GM19328 (cell line): ENCODE measurements around the gene HSF2BP.
"Not testable (repeated sequence)": the region's sequence is repeated elsewhere in the genome, so short reads cannot be mapped to it uniquely, and the experiment has no call there.

ENCODE experiments used
- ATAC-seq: cut with Tn5 transposase; IDR thresholded peaks from one replicate; pipeline ENCODE4 v1.9.1; 2021; ENCODE audit warnings: mild to moderate bottlenecking, moderate library complexity; ENCODE audit not compliant: unreplicated experiment

HSF2BP gene

DNA sequence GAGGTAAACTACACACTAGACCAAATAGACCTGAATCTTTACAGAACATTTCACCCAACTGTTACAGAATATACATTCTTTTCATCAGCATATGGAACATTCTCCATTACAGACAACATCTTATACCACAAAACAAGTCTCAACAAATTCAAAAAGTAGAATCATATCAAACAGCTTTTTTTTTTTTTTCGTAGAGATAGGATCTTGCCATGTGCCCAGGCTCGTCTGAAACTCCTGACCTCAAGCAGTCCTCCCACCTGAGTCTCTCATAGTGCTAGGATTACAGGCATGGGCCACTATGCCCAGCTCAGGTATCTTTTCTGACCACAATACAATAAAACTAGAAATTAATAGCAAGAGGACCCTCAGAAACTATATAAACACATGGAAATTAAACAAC, 36.5 kb downstream of the HSF2BP start:
- ATAC-seq = no peak

- ATAC-seq = no peak
Observed at GRCh38 chr21:43619856-43620255, 39.4 kb downstream of the HSF2BP start.

DNA sequence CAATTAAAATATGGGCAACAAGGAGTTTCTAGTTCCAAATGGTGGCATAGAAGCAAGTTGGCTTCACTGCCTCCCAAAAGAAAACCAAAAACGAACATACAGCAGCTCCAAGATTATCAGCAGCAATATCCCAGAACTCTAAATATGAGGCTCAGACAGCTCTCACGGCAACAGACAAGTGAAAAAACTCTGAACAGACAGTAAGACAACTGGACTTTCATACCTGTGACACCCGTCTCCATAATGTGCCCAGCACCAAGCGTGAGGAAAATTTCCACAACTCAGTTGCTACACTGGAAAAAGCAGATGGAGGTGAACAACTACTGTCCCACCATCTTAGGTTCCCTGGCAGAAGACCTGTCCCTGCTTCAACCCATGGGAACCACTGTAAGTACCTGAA, 39.9 kb downstream of the HSF2BP start:
- no peak for ATAC-seq

GRCh38 chr21:43618940-43619339, 40.3 kb downstream of the HSF2BP start:
- ATAC-seq = no peak

DNA sequence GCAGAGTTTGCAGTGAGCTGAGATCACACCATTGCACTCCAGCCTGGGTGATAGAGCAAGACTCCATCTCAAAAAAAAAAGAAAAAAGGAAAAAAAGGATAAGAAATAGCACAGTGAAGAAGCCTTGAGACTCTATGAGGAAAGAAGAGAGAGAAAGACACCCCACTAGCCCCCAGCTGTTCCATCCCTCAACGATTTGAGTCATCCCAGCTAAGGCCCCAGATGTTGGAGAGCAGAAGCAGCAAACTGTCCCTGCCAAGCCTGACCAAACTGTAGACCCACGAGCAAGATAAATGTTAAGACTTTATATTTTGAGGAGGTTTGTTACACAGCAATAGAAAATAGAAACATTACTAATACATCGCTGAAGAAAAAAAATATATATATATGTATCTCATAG, 42.4 kb downstream of the HSF2BP start:
- not testable (repeated sequence) for ATAC-seq

DNA sequence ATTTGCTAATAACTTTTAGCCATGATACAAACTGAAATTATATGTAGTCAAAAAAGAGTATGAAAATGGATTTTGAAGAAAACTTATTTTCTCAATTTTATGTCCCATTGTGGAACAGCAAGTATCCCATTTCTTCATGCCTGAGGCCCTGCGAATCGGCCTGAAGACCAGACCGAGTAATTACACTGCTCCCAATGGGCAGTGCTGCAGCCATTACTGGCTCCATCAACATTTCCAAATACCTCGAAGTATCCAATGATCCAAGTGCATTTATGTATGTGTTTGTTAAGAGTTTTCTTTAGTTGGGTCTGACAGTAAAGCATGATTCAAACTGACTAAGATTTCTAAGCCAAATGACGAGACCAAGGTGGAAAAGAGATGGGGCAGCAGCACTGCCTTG, 44.4 kb downstream of the HSF2BP start:
- ATAC-seq = no peak

GRCh38 chr21:43613755-43614638, 45.3 kb downstream of the HSF2BP start:
- ATAC-seq = no peak

GRCh38 chr21:43611598-43612369, 47.5 kb downstream of the HSF2BP start:
- ATAC-seq = no peak

- no peak for ATAC-seq
Observed at GRCh38 chr21:43609501-43610340, 49.6 kb downstream of the HSF2BP start.

DNA sequence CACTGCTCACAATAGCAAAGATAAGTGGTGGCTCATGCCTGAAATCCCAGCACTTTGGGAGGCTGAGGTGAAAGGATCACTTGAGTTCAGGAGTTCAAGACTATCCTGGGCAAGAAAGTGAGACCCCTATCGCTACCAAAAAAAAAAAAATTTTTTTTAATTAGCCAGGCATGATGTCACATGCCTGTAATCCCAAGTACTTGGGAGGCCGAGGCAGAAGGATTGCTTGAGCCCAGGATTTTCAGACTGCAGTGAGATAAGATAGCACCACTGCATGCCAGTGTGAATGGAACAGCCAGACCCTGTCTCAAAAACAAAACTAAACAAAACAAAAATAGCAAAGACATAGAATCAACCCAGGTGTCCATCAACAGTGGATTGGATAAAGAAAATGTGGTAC, 50.6 kb downstream of the HSF2BP start:
- ATAC-seq = no peak

- no peak for ATAC-seq
Observed at GRCh38 chr21:43608225-43608624, 51.1 kb downstream of the HSF2BP start.

DNA sequence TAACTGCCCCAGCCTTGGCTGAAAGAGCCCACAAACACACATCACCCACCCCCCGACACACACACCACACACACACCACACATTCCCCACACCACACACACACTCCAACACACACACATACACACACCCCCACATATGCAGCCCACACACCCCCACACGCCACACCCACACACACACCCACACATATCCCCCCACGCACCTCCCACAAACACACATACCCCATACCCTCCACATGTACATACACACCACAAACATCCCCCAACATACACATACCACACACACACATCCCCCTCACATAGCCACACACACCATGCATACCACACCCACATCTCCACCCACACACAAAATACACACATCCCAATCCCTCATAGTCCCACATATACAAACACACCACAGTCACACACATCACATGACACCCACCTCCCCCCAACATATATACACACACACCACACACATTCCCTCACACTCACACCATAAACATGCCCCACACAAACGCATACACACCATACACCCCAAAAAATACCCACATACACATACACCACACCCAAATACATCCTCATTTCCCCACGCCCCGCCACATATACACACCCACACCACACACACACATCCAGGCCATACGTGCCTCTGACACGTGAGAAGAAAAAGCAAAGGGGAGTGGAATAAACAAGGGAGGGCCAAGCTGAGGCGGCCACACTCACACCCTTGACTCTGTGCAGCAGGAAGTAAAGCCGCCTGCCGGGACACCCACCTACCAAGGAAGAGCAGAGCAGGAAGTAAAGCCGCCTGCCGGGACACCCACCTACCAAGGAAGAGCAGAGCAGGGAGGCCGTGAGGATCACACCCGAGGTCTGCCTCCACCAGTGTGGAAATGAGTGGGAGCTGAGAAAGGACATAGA, 53.7 kb downstream of the HSF2BP start:
- ATAC-seq = no peak

- no peak for ATAC-seq
Observed at GRCh38 chr21:43604505-43605204, 54.6 kb downstream of the HSF2BP start.

GRCh38 chr21:43603641-43604504, 55.4 kb downstream of the HSF2BP start:
- ATAC-seq = no peak

DNA sequence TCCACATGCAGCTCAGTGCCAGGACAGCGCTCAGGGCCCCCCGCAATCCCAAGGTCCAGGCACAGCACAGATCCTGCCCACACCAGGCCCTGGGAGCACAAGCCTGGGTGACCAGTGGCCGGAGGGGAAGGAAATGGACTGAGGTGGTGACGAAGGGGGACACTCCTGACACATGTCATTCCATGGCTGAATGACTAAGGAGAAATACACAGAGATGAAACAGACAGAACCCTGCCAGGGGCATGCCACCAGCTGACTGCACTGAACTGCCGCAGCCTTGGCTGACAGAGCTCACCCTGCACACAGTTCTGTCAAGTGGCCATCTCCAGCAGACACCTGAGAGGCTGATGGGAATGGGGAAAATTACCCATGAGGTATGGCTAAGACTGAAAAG, 56.1 kb downstream of the HSF2BP start:
- ATAC-seq = no peak

DNA sequence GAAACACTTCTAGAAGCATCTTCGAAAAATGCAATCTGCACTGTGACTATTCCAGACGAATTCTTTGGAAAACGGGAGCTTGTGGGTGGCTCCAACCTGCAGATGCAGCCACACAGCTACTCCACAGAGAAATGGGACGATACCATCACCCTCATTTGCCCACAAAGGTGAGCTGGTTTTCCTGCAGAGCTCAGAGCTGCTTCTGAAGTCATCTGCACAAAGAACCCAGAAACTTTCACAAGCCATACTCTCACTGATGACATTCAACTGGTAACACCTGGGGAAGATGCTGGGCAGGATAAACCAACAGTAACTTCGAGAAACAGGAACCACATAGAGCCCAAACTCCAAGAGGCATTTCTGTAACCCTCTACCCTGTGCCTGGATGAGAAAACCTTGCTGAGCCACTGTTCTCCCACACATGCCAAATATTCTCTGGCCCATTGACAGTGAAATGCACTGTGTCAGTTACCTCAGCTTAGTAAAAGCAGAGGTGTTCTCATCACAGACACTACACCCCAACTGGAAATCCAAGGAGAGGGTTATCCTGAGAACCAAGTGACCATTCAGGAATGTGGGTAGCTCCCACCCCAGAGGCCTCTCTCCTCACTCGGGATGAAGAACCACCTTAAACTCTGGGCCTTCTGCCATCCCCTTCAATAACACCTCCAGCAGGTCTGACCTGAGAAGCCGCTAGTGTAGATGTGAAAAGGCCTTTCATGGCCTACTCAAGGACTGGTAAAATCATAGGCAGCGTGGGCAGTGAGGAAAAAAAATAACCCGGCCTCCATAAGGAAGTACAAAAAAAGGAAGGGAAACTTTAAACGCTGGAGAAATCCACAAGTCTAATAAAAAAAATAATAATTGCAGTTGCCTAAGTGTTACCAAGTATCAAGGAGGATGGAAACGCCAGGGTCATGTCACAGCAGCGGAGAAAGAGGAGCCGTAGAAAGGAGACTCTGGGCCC, 56.7 kb downstream of the HSF2BP start:
- no peak for ATAC-seq

GRCh38 chr21:43600642-43601402, 58.5 kb downstream of the HSF2BP start:
- no peak for ATAC-seq
